Measurements from ENCODE around the gene NFAT5.
"Not testable (repeated sequence)": the region's sequence is repeated elsewhere in the genome, so short reads cannot be mapped to it uniquely, and the experiment has no call there.

The NFAT5 gene

DNA sequence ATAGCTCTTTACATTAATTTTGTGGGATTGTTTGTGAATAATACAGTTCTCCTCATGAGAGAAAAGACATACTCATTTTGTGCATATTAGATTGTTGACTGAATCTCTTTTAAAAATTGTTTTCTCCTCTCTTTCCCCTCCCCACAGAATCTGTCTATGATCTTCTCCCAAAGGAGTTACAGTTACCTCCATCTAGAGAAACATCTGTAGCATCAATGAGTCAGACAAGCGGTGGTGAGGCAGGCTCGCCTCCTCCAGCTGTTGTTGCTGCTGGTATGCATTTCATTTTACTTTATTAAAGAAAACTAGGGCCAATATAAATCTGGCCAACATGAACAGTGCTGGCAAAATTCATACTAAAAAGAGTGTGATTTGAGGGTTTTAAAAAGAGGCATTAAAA is 60.5 kb downstream of the NFAT5 start:
- DNase-seq (ENCODE audit: extremely low read depth, low read depth): no peak
- TF ChIP-seq, protein P1, sequence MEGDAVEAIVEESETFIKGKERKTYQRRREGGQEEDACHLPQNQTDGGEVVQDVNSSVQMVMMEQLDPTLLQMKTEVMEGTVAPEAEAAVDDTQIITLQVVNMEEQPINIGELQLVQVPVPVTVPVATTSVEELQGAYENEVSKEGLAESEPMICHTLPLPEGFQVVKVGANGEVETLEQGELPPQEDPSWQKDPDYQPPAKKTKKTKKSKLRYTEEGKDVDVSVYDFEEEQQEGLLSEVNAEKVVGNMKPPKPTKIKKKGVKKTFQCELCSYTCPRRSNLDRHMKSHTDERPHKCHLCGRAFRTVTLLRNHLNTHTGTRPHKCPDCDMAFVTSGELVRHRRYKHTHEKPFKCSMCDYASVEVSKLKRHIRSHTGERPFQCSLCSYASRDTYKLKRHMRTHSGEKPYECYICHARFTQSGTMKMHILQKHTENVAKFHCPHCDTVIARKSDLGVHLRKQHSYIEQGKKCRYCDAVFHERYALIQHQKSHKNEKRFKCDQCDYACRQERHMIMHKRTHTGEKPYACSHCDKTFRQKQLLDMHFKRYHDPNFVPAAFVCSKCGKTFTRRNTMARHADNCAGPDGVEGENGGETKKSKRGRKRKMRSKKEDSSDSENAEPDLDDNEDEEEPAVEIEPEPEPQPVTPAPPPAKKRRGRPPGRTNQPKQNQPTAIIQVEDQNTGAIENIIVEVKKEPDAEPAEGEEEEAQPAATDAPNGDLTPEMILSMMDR (IDR thresholded peaks at IDR 0.05; ENCODE audit: low read depth, low read length): no peak

DNA sequence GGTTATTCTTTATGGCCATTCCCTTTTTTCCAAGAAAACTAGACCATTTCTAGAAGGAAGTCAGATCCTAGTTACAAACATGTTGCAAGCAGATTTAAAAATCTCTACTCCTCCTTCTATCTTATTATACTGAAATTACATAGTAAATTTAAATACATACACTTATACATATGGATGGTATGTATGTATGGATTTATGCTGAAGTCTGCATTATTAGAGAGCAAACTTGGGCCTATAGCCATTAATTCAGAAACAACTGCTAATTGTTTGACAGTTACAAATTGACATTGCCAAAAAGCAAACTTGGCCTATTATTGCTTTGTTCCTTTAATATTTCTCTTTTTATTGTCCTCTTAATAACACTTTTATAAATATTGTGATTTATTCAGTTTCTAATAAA is 67.1 kb downstream of the NFAT5 start:
- TF ChIP-seq, protein P1 (IDR thresholded peaks at IDR 0.05; ENCODE audit: low read depth, low read length): no peak

DNA sequence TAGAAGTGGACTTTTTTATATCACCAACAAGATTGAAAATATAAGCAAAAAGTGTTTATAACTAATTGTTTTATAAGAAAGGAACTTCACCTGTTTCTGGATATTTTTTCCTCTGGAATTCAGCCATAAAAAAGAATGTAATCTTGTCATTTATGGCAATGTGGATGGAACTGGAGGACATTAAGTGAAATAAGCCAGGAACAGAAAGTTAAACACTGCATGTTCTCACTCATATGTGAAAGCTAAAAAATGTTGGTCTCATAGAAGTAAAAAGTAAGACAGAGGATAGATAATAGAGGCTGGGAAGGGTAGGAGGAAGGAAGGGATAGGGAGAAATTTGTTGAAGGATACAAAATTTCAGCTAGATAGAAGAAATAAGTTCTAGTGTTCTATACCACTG is 67.6 kb downstream of the NFAT5 start:
- TF ChIP-seq, protein P1 (IDR thresholded peaks at IDR 0.05; ENCODE audit: low read depth, low read length): no peak
- no peak for DNase-seq (ENCODE audit: extremely low read depth, low read depth)

More for the DNA sequence above, 67.1 kb downstream of the NFAT5 start:
- no peak for DNase-seq (ENCODE audit: extremely low read depth, low read depth)

DNA sequence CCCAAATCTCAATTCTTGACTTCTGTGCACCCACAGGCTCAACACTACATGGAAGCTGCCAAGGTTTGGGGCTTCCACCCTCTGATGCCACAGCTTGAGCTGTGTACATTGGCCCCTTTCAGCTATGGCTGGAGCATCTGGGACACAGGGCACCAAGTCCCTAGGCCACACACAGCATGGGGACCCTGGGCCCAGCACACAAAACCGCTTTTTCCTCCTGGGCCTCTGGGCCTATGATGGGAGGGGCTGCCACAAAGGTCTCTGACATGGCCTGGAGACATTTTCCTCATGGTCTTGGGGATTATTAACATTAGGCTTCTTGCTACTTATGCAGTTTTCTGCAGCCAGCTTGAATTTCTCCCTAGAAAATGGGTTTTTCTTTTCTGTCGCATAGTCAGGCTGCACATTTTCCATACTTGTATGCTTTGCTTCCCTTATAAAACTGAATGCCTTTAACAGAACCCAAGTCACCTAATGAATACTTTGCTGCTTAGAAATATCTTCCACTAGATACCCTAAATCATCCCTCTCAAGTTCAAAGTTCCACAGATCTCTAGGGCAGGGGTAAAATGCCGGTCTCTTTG is 70.9 kb downstream of the NFAT5 start:
- DNase-seq (ENCODE audit: extremely low read depth, low read depth): not testable (repeated sequence)

DNA sequence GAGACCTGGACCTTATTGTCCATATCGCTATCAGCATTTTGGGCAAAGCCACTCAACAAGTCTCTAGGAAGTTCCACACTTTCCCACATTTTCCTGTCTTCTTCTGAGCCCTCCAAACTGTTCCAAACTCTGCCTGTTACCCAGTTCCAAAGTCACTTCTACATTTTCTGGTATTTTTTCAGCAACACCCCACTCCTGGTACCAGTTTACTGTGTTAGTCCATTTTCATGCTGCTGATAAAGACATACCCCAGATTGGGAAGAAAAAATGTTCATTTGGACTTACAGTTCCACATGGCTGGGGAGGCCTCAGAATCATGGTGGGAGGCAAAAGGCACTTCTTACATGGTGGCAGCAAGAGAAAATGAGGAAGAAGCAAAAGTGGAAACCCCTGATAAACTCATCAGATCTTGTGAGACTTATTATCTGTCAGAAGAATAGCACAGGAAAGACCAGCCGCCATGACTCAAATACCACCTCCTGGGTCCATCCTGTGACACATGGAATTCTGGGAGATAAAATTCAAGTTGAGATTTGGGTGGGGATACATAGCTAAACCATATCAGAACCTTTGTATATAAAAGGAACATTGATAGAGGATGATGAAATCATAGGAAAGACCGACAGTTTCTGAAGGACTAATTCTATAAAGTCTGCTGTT is 71.6 kb downstream of the NFAT5 start:
- DNase-seq (ENCODE audit: extremely low read depth, low read depth): not testable (repeated sequence)

DNA sequence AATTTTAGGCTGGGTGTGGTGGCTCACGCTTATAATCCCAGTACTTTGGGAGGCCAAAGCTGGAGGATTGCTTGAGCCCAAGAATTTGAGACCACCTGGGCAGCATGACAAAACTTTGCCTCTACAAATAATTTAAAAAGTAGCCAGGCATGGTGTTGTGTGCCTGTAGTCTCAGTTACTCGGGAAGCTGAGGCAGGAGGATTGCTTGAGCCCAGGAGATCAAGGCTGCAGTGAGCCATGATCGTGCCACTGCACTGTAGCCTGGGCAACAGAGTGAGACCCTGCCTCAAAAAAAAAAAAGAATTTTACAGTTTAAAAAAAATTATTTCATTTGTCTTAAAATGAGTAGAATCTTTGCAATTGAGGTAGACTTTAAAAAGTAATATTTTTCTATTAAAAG is 78.2 kb downstream of the NFAT5 start:
- DNase-seq (ENCODE audit: extremely low read depth, low read depth): not testable (repeated sequence)

DNA sequence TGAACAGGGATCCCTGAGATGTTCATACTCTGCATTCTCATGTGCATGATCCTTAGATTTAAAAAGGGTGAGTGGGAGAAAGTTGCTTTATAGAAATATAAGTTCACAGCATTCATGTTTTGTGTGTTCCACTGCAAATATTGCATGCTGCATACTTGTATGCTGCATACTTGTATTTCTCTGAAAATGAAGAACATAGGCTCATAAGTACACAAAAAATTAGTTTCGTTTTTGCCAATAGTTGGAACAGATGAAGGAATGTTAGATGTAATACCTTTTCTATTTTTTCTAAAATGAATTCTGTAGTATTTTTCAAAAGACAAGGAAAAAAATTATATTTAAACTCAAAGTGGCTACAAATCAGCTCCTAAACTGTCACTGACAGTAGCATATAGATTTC is 79.0 kb downstream of the NFAT5 start:
- TF ChIP-seq, protein P1 (IDR thresholded peaks at IDR 0.05; ENCODE audit: low read depth, low read length): no peak
- no peak for DNase-seq (ENCODE audit: extremely low read depth, low read depth)

DNA sequence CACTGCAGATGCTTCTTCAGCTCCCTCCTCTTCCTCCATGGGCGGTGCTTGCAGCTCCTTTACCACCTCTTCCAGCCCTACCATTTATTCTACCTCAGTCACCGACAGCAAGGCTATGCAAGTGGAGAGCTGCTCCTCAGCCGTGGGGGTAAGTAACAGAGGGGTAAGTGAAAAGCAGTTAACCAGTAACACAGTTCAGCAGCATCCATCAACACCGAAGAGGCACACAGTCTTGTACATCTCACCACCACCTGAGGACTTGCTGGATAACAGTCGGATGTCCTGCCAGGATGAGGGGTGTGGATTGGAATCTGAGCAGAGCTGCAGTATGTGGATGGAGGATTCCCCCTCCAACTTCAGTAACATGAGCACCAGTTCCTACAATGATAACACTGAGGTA is 81.3 kb downstream of the NFAT5 start:
- no peak for DNase-seq (ENCODE audit: extremely low read depth, low read depth)
- TF ChIP-seq, protein P1 (IDR thresholded peaks at IDR 0.05; ENCODE audit: low read depth, low read length): no peak

DNA sequence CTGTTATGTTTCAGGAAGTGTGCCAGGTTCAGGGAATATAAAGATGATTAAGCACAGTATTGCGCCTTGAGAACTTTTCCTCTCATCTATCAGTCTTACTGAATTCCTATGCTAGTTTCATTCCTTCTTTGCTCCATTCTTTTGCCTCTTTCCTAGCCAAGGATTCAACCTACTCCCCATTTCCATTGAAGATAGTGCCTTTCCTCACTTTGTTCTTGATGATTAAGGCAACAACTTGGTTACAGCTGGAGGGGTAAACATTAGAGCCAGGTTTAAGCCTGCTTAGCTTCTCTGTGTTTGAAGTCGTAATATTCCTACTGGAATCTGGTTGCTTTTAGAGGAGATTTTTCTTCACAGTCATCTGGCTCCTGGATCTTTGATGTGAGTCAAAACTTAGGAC is 85.5 kb downstream of the NFAT5 start:
- TF ChIP-seq, protein P1 (IDR thresholded peaks at IDR 0.05; ENCODE audit: low read depth, low read length): no peak
- DNase-seq (ENCODE audit: extremely low read depth, low read depth): no peak
